Left ventricle myocardium inferior (tissue), 1 donor: ENCODE data around the gene RAPGEF1. TPM values are rescaled to one million over a fixed set of nuclear protein-coding genes. Genes with fewer than 3 reads are reported as not detected.

Experiments
- DNase-seq: peaks from one replicate; pipeline ENCODE4 v3.0.0-alpha.2; 2020
- H3K27ac ChIP-seq: fragments of 200-600 bp; replicated peaks from 2 replicates; pipeline ENCODE4 v1.8.0; 2021
- H3K27me3 ChIP-seq: fragments of 200-600 bp; 2 replicates; pipeline ENCODE4 v1.8.0; 2021; ENCODE audit warnings: low read depth
- H3K36me3 ChIP-seq: fragments of 200-600 bp; 2 replicates; pipeline ENCODE4 v1.8.0; 2021
- H3K4me1 ChIP-seq: fragments of 200-600 bp; 2 replicates; pipeline ENCODE4 v1.8.0; 2021
- H3K4me3 ChIP-seq: fragments of 200-600 bp; 2 replicates; pipeline ENCODE4 v1.8.0; 2021; ENCODE audit warnings: mild to moderate bottlenecking, moderate library complexity
- H3K9me3 ChIP-seq: fragments of 200-600 bp; replicated peaks from 2 replicates; pipeline ENCODE4 v1.8.0; 2021
- intact Hi-C: fragments of 100-400 bp; cut with micrococcal nuclease; formaldehyde crosslinking; loops from one replicate; pipeline ENCODE4 v1.11.0; 2022
- total RNA-seq: library from RNA; stranded (reverse); fragmentation: NEBNext Ultra II Directional; extraction: Animal tissue kit (Norgen Biotek cat#: 25700); gene quantifications from one replicate; pipeline ENCODE4 v1.2.1, GENCODE V29; 2021
- TF ChIP-seq, protein P1 (sequence below): fragments of 200-600 bp; IDR thresholded peaks from 2 replicates; pipeline ENCODE4 v1.8.0; 2021; ENCODE audit warnings: antibody characterized with exemption, mild to moderate bottlenecking, borderline replicate concordance
- donor health status: DM: no; HTN: yes; CAD: no; lungs with severe emphysema.

Gene RAPGEF1
- total RNA-seq, 1 donor from 2014 or later: 95.9 TPM

DNA sequence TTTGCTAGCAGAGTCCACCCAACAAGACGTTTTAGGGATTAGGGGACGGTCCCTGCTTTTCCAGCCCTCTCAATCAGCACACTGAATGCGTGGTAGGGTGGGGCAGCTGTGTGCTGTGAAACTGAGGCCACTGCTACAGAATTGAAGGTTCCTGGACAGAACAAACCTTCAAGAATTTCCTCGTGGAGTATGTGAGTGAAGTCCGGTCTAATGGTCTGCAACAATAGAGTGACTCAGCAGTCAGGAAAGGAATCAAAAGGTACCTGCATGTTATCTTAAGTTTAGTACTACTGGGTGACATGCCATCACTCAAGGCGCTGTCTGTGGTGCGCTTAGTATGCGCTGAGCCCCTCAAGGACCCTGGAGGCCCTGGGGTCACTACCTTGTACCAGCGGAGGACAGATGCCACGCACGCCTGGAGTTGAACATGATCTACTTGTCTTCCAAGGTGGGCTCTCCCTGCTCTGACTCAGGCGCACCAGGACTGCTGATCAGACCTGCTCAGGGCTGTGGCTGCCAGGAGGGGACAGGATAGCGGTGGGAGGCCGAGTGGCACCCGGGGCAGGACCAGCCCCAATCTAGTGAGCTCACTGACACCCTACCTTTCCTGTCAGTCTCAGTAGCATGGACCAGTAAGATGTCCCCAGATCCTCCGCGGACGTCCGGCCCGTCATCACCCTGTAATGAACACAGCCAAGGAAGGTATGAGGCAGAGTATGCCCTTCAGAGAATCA, 144.0 kb downstream of the RAPGEF1 start:
- no peaks in the 10 kb centered on the region for H3K9me3 ChIP-seq
- TF ChIP-seq, protein P1, sequence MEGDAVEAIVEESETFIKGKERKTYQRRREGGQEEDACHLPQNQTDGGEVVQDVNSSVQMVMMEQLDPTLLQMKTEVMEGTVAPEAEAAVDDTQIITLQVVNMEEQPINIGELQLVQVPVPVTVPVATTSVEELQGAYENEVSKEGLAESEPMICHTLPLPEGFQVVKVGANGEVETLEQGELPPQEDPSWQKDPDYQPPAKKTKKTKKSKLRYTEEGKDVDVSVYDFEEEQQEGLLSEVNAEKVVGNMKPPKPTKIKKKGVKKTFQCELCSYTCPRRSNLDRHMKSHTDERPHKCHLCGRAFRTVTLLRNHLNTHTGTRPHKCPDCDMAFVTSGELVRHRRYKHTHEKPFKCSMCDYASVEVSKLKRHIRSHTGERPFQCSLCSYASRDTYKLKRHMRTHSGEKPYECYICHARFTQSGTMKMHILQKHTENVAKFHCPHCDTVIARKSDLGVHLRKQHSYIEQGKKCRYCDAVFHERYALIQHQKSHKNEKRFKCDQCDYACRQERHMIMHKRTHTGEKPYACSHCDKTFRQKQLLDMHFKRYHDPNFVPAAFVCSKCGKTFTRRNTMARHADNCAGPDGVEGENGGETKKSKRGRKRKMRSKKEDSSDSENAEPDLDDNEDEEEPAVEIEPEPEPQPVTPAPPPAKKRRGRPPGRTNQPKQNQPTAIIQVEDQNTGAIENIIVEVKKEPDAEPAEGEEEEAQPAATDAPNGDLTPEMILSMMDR: no peak
- peaks cover 97% of the 10 kb centered on the region for H3K36me3 ChIP-seq
- intact Hi-C loops: no loop called here
- no peak for DNase-seq
- no peak overlapping the region for H3K27ac ChIP-seq
- no peak overlapping the region for H3K4me3 ChIP-seq
- H3K4me1 ChIP-seq: peaks cover 11% of the 10 kb centered on the region
- H3K27me3 ChIP-seq: no peaks in the 10 kb centered on the region

DNA sequence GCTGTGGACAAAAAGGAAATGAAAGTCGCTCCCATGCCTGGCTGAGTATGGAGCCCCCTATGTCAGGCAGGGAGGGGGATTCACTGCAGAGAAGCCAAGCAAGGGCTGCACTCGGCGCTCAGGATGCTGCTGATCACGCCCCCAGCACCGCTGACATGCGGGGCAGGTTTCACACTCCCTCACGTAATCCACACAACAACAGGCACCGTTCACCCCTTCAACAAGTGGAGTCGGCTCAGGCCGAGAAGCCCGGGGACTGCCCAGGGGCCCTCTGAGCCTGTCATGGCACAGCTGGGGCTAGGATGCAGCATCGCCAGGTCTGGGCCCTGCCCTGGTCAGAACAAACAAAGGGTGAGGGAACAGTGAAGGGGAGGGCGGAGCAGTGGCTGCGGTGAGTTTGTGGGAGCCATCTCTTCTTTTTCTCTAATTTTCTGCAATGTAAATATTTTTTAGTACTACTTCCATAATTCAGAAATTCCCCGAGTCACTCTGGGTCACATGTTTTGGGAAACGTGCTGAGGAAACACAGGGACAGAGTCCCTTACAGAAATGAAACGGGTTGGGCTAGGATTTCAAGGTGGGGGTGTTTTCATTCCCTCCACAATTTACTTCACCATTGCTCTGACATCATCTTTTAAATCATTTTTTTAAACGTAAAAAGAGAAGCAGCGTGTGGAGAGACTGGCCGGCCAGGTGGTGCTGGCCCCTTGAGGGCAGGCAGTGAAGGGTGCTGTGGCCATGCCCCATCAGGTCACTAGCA, 144.8 kb downstream of the RAPGEF1 start:
- Histone ChIP-seq H3K27ac (no peak overlapping the region), H3K4me1 (peaks cover 12% of the 10 kb centered on the region), H3K4me3 (no peak overlapping the region), H3K9me3 (no peaks in the 10 kb centered on the region), H3K36me3 (peaks cover 97% of the 10 kb centered on the region), H3K27me3 (no peaks in the 10 kb centered on the region)
- DNase-seq: no peak
- intact Hi-C loops: loop anchor here (5.0 kb wide), 1 partner anchor 147 kb away; the partner anchor contains the start of gene RAPGEF1
- TF ChIP-seq, protein P1: no peak

DNA sequence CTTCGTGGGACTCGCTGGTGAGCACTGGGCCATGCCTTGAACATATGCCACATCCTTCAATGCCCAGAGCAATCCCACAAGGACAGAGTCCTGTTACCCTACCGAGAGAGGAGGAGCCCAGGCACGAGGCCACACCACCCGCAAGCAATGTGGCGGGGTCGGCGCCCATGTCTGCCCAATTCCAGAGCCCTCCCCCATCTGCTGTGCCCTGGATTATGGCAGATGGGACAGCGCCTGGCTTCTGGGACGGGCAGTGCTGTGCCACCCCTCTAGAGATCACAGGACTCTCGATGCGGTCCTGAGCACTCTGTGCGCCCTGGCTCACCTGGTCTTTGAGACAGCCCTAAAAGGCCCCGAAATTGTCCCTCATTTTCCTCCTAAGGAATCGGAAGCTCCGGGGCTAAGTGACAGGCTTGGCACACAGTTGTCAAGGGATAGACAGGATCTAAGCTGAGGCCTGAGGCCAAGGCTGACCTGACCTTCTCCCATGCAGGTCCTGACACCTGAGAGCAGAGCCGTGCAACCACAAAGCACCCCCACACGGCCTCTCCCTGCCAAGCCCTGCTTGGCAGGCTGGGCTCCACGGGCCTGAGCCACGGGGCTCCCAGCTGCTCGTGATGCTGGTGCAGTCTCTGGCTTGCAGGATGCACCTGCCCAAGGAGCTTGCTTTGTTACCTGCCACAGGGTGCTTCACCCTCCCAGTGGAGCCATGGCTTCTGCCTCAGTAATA, 145.8 kb downstream of the RAPGEF1 start:
- peaks cover 97% of the 10 kb centered on the region for H3K36me3 ChIP-seq
- H3K27ac ChIP-seq: no peak overlapping the region
- no peaks in the 10 kb centered on the region for H3K9me3 ChIP-seq
- intact Hi-C loops: loop anchor here (5.0 kb wide), 1 partner anchor 148 kb away; the partner anchor contains the start of gene RAPGEF1
- DNase-seq: no peak
- peaks cover 14% of the 10 kb centered on the region for H3K4me1 ChIP-seq
- TF ChIP-seq, protein P1: no peak
- H3K4me3 ChIP-seq: no peak overlapping the region
- H3K27me3 ChIP-seq: no peaks in the 10 kb centered on the region

DNA sequence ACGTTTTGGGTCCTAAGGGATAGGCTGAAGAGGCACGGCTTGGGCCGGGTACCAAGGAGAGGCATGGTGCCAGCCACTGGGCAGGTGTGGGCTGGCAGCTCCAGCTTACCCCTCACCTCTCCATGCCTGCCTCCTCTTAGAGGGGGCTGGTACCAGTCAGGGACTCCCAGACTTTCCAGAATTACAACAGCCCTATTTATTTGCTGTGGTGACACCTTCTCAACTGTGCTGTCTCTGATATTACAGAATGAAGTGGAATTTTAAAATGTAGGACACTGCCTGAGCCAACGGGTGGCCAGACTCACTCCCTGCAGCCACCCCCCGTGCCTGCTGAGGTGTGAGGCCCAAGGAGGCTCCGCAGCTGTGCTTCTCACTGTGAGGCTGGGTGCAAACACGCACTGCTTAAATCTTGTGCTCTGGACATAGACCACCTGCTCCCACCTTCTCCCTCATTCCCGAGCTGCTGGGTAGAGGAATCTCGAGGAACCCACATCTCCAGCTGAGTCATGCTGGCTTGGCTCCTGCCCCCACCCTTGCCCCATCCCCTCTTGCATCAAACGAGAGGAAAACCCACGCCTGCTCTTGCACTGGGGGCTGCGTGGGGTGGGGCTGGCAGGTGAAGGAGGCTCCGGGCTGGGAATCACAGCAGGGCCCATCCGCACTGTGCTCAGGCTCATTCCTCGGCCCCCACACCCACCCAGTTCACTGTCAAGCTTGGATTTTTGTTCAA, 146.6 kb downstream of the RAPGEF1 start:
- H3K4me1 ChIP-seq: peaks cover 23% of the 10 kb centered on the region
- intact Hi-C loops: loop anchor here (5.0 kb wide), 1 partner anchor 149 kb away; the partner anchor contains the start of gene RAPGEF1

More for the DNA sequence above, 146.6 kb downstream of the RAPGEF1 start:
- no peaks in the 10 kb centered on the region for H3K27me3 ChIP-seq
- H3K36me3 ChIP-seq: peaks cover 97% of the 10 kb centered on the region
- no peaks in the 10 kb centered on the region for H3K9me3 ChIP-seq
- no peak overlapping the region for H3K4me3 ChIP-seq
- no peak overlapping the region for H3K27ac ChIP-seq
- TF ChIP-seq, protein P1: no peak
- DNase-seq: no peak
